HEK293 (cell line): Measurements from ENCODE around the gene PIGH.

Experiments
- MYNN ChIP-seq: fragments of 450-650 bp; formaldehyde crosslinking; IDR thresholded peaks from 2 replicates; pipeline ENCODE4 v1.5.1; 2016; ENCODE audit warnings: missing biosample characterization, missing genetic modification characterization, borderline replicate concordance
- SP7 ChIP-seq: fragments of 450-650 bp; formaldehyde crosslinking; IDR thresholded peaks from 2 replicates; pipeline ENCODE4 v1.5.1; 2016; ENCODE audit warnings: missing biosample characterization, missing genetic modification characterization
- WT1 ChIP-seq: fragments of 450-650 bp; formaldehyde crosslinking; IDR thresholded peaks from 2 replicates; pipeline ENCODE4 v1.5.1; 2016; ENCODE audit warnings: missing biosample characterization, missing genetic modification characterization
- ZFP69B ChIP-seq: fragments of 450-650 bp; formaldehyde crosslinking; IDR thresholded peaks from 2 replicates; pipeline ENCODE4 v1.5.1; 2016; ENCODE audit warnings: missing biosample characterization, missing genetic modification characterization
- ZNF132 ChIP-seq: fragments of 450-650 bp; formaldehyde crosslinking; IDR thresholded peaks from 2 replicates; pipeline ENCODE4 v1.5.1; 2017; ENCODE audit warnings: missing biosample characterization, missing genetic modification characterization, borderline replicate concordance
- ZNF157 ChIP-seq: fragments of 450-650 bp; formaldehyde crosslinking; IDR thresholded peaks from 2 replicates; pipeline ENCODE4 v1.5.1; 2016; ENCODE audit warnings: missing biosample characterization, missing genetic modification characterization
- ZNF211 ChIP-seq: fragments of 450-650 bp; formaldehyde crosslinking; IDR thresholded peaks from 2 replicates; pipeline ENCODE4 v1.5.1; 2016; ENCODE audit warnings: low read depth, missing biosample characterization, missing genetic modification characterization
- ZNF354C ChIP-seq: fragments of 450-650 bp; formaldehyde crosslinking; IDR thresholded peaks from 2 replicates; pipeline ENCODE4 v1.5.1; 2016; ENCODE audit warnings: missing biosample characterization, missing genetic modification characterization, low read depth, borderline replicate concordance
- ZNF366 ChIP-seq: fragments of 450-650 bp; formaldehyde crosslinking; conservative IDR thresholded peaks from 2 replicates; pipeline ENCODE4 v1.5.1; 2016; ENCODE audit warnings: missing biosample characterization, missing genetic modification characterization
- ZNF37A ChIP-seq: fragments of 450-650 bp; IDR thresholded peaks from 2 replicates; pipeline ENCODE4 v1.5.1; 2018; ENCODE audit warnings: missing biosample characterization, missing genetic modification characterization
- ZNF391 ChIP-seq: fragments of 450-650 bp; formaldehyde crosslinking; IDR thresholded peaks from 2 replicates; pipeline ENCODE4 v1.5.1; 2016; ENCODE audit warnings: low read depth, missing biosample characterization, missing genetic modification characterization, borderline replicate concordance
- ZNF404 ChIP-seq: fragments of 450-650 bp; formaldehyde crosslinking; IDR thresholded peaks from 2 replicates; pipeline ENCODE4 v1.5.1; 2017; ENCODE audit warnings: missing biosample characterization, missing genetic modification characterization
- ZNF433 ChIP-seq: fragments of 450-650 bp; formaldehyde crosslinking; IDR thresholded peaks from 2 replicates; pipeline ENCODE4 v1.5.1; 2016; ENCODE audit warnings: missing biosample characterization, missing genetic modification characterization, low read depth
- ZNF501 ChIP-seq: fragments of 450-650 bp; formaldehyde crosslinking; IDR thresholded peaks from 2 replicates; pipeline ENCODE4 v1.5.1; 2016; ENCODE audit warnings: missing biosample characterization, missing genetic modification characterization
- ZNF544 ChIP-seq: fragments of 450-650 bp; formaldehyde crosslinking; IDR thresholded peaks from 2 replicates; pipeline ENCODE4 v1.5.0; 2017; ENCODE audit warnings: missing biosample characterization, missing genetic modification characterization
- ZNF555 ChIP-seq: fragments of 450-650 bp; formaldehyde crosslinking; conservative IDR thresholded peaks from 2 replicates; pipeline ENCODE4 v1.5.1; 2017; ENCODE audit warnings: missing biosample characterization, mild to moderate bottlenecking, missing genetic modification characterization, inconsistent platforms
- ZNF558 ChIP-seq: fragments of 450-650 bp; formaldehyde crosslinking; IDR thresholded peaks from 2 replicates; pipeline ENCODE4 v1.5.1; 2016; ENCODE audit warnings: missing biosample characterization, missing genetic modification characterization
- ZNF571 ChIP-seq: fragments of 450-650 bp; formaldehyde crosslinking; IDR thresholded peaks from 2 replicates; pipeline ENCODE4 v1.5.0; 2017; ENCODE audit warnings: missing biosample characterization, missing genetic modification characterization
- ZNF654 ChIP-seq: fragments of 450-650 bp; formaldehyde crosslinking; IDR thresholded peaks from 2 replicates; pipeline ENCODE4 v1.5.1; 2016; ENCODE audit warnings: low read depth, missing biosample characterization, missing genetic modification characterization
- ZNF701 ChIP-seq: fragments of 450-650 bp; formaldehyde crosslinking; IDR thresholded peaks from 2 replicates; pipeline ENCODE4 v1.5.1; 2016; ENCODE audit warnings: missing biosample characterization, missing genetic modification characterization
- ZNF707 ChIP-seq: fragments of 450-650 bp; formaldehyde crosslinking; IDR thresholded peaks from 2 replicates; pipeline ENCODE4 v1.5.1; 2016; ENCODE audit warnings: missing biosample characterization, missing genetic modification characterization
- ZNF747 ChIP-seq: fragments of 450-650 bp; formaldehyde crosslinking; IDR thresholded peaks from 2 replicates; pipeline ENCODE4 v1.5.1; 2016; ENCODE audit warnings: missing biosample characterization, missing genetic modification characterization
- ZNF76 ChIP-seq: fragments of 450-650 bp; formaldehyde crosslinking; IDR thresholded peaks from 2 replicates; pipeline ENCODE4; 2016; ENCODE audit warnings: low read depth, missing biosample characterization, missing genetic modification characterization, borderline replicate concordance
- ZNF830 ChIP-seq: fragments of 450-650 bp; IDR thresholded peaks from 2 replicates; pipeline ENCODE4 v1.5.0; 2018; ENCODE audit warnings: missing biosample characterization, missing genetic modification characterization, low read depth, mild to moderate bottlenecking, moderate library complexity
- ZSCAN23 ChIP-seq: fragments of 450-650 bp; formaldehyde crosslinking; IDR thresholded peaks from 2 replicates; pipeline ENCODE4 v1.5.1; 2016; ENCODE audit warnings: missing biosample characterization, missing genetic modification characterization
- TF ChIP-seq, protein P1 (sequence below): fragments of 450-650 bp; formaldehyde crosslinking; IDR thresholded peaks from 2 replicates; pipeline ENCODE4 v1.5.1; 2016; ENCODE audit warnings: missing biosample characterization, missing genetic modification characterization
- TF ChIP-seq, protein P2 (sequence below): fragments of 450-650 bp; formaldehyde crosslinking; IDR thresholded peaks from 2 replicates; pipeline ENCODE4 v1.5.1; 2016; ENCODE audit warnings: missing biosample characterization, missing genetic modification characterization
- TF ChIP-seq, protein P3 (sequence below): fragments of 450-650 bp; formaldehyde crosslinking; IDR thresholded peaks from 2 replicates; pipeline ENCODE4 v1.5.1; 2016; ENCODE audit warnings: missing biosample characterization, missing genetic modification characterization
- TF ChIP-seq, protein P4 (sequence below): fragments of 450-650 bp; formaldehyde crosslinking; IDR thresholded peaks from 2 replicates; pipeline ENCODE4 v1.5.1; 2017; ENCODE audit warnings: missing biosample characterization, mild to moderate bottlenecking, missing genetic modification characterization, moderate library complexity
- TF ChIP-seq, protein P5 (sequence below): fragments of 450-650 bp; formaldehyde crosslinking; IDR thresholded peaks from 2 replicates; pipeline ENCODE4 v1.5.1; 2017; ENCODE audit warnings: missing biosample characterization, missing genetic modification characterization

Gene PIGH

DNA sequence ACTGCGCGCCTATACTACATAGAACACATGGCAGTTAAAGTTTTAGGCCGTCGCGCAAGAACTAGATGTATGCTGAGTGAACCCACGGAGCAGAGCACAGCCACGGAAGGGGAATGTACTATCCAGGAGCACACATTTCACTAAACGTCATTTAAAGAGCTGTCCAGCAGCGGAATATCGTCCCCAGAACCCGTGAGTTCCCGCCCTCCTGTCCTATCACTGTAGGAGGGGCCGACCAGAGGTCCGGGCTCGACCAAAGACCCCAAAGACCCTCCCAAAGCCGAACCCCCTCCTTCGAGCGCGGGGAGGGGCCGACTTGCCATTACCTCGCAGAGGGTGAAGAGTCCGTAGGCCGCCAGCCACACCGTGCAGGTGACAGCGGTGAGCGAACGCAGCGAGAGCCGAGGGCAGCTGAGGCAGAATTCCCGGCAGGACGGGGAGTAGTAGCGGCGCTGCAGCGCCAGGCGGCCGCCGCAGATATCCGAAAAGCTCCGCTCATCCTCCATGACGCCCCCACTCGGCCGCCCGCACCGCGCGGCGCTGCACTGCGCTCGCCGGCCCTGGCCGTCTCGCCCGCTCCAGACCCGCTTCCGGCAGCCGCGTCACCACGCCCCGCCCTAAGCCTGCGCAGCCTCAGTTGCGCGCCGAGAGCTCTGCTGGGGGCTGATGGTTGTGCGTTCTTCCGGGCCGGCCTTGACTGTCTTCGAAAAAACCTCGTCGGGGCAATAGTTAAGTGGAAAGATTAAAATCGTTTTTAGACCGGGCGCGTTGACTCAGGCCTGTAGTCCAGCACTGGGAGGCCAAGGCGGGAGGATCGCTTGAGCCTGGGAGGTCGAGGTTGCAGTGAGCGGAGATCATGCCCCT lies at the start of gene PIGH (continued):
- TF ChIP-seq, protein P1, sequence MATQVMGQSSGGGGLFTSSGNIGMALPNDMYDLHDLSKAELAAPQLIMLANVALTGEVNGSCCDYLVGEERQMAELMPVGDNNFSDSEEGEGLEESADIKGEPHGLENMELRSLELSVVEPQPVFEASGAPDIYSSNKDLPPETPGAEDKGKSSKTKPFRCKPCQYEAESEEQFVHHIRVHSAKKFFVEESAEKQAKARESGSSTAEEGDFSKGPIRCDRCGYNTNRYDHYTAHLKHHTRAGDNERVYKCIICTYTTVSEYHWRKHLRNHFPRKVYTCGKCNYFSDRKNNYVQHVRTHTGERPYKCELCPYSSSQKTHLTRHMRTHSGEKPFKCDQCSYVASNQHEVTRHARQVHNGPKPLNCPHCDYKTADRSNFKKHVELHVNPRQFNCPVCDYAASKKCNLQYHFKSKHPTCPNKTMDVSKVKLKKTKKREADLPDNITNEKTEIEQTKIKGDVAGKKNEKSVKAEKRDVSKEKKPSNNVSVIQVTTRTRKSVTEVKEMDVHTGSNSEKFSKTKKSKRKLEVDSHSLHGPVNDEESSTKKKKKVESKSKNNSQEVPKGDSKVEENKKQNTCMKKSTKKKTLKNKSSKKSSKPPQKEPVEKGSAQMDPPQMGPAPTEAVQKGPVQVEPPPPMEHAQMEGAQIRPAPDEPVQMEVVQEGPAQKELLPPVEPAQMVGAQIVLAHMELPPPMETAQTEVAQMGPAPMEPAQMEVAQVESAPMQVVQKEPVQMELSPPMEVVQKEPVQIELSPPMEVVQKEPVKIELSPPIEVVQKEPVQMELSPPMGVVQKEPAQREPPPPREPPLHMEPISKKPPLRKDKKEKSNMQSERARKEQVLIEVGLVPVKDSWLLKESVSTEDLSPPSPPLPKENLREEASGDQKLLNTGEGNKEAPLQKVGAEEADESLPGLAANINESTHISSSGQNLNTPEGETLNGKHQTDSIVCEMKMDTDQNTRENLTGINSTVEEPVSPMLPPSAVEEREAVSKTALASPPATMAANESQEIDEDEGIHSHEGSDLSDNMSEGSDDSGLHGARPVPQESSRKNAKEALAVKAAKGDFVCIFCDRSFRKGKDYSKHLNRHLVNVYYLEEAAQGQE, result peak; percentile 97
- TF ChIP-seq, protein P2, sequence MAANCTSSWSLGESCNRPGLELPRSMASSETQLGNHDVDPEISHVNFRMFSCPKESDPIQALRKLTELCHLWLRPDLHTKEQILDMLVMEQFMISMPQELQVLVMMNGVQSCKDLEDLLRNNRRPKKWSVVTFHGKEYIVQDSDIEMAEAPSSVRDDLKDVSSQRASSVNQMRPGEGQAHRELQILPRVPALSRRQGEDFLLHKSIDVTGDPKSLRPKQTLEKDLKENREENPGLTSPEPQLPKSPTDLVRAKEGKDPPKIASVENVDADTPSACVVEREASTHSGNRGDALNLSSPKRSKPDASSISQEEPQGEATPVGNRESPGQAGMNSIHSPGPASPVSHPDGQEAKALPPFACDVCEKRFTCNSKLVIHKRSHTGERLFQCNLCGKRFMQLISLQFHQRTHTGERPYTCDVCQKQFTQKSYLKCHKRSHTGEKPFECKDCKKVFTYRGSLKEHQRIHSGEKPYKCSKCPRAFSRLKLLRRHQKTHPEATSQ, result no peak
- TF ChIP-seq ZNF132, result no peak
- TF ChIP-seq ZNF830, result no peak
- no peak for TF ChIP-seq ZNF544
- no peak for TF ChIP-seq ZNF37A (tag by site-specific recombination)
- no peak for TF ChIP-seq ZNF211 (tag by site-specific recombination)
- TF ChIP-seq ZNF433 (tag by site-specific recombination), result no peak
- peak; percentile 22; the same call in 1 of the 2 replicates for TF ChIP-seq ZNF76 (tag by site-specific recombination)
- TF ChIP-seq ZNF571 (tag by site-specific recombination), result no peak
- TF ChIP-seq ZNF391 (tag by site-specific recombination), result no peak
- no peak for TF ChIP-seq ZNF707 (tag by site-specific recombination)
- TF ChIP-seq, protein P3, sequence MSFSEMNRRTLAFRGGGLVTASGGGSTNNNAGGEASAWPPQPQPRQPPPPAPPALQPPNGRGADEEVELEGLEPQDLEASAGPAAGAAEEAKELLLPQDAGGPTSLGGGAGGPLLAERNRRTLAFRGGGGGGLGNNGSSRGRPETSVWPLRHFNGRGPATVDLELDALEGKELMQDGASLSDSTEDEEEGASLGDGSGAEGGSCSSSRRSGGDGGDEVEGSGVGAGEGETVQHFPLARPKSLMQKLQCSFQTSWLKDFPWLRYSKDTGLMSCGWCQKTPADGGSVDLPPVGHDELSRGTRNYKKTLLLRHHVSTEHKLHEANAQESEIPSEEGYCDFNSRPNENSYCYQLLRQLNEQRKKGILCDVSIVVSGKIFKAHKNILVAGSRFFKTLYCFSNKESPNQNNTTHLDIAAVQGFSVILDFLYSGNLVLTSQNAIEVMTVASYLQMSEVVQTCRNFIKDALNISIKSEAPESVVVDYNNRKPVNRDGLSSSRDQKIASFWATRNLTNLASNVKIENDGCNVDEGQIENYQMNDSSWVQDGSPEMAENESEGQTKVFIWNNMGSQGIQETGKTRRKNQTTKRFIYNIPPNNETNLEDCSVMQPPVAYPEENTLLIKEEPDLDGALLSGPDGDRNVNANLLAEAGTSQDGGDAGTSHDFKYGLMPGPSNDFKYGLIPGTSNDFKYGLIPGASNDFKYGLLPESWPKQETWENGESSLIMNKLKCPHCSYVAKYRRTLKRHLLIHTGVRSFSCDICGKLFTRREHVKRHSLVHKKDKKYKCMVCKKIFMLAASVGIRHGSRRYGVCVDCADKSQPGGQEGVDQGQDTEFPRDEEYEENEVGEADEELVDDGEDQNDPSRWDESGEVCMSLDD, result no peak
- TF ChIP-seq ZNF501 (tag by site-specific recombination), result no peak
- TF ChIP-seq ZNF157, result no peak
- no peak for TF ChIP-seq ZNF366 (tag by site-specific recombination)
- TF ChIP-seq WT1 (tag by site-specific recombination), result no peak
- TF ChIP-seq, protein P4, sequence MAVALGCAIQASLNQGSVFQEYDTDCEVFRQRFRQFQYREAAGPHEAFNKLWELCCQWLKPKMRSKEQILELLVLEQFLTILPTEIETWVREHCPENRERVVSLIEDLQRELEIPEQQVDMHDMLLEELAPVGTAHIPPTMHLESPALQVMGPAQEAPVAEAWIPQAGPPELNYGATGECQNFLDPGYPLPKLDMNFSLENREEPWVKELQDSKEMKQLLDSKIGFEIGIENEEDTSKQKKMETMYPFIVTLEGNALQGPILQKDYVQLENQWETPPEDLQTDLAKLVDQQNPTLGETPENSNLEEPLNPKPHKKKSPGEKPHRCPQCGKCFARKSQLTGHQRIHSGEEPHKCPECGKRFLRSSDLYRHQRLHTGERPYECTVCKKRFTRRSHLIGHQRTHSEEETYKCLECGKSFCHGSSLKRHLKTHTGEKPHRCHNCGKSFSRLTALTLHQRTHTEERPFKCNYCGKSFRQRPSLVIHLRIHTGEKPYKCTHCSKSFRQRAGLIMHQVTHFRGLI (tag by site-specific recombination), result 0 out of 2 replicates have a peak, but pooled peaks have one; percentile 43
- TF ChIP-seq ZNF654, result no peak
- no peak for TF ChIP-seq ZFP69B (tag by site-specific recombination)
- TF ChIP-seq ZNF555 (tag by site-specific recombination), result no peak
- TF ChIP-seq ZNF701 (tag by site-specific recombination), result no peak
- no peak for TF ChIP-seq ZNF354C
- TF ChIP-seq ZSCAN23, result no peak
- TF ChIP-seq ZNF404 (tag by site-specific recombination), result no peak
- TF ChIP-seq, protein P5, sequence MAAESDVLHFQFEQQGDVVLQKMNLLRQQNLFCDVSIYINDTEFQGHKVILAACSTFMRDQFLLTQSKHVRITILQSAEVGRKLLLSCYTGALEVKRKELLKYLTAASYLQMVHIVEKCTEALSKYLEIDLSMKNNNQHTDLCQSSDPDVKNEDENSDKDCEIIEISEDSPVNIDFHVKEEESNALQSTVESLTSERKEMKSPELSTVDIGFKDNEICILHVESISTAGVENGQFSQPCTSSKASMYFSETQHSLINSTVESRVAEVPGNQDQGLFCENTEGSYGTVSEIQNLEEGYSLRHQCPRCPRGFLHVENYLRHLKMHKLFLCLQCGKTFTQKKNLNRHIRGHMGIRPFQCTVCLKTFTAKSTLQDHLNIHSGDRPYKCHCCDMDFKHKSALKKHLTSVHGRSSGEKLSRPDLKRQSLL, result no peak
- TF ChIP-seq ZNF747 (tag by site-specific recombination), result no peak
- TF ChIP-seq MYNN (tag by site-specific recombination), result no peak
- peak; percentile 51; the same call in 1 of the 2 replicates for TF ChIP-seq SP7 (tag by site-specific recombination)
- no peak for TF ChIP-seq ZNF558 (tag by site-specific recombination)
